SHP77 treated with DMSO at 0.1 percent for 48 hours (cell line): ENCODE results near the gene FMO3.

ENCODE experiments used
- DNase-seq: peaks from one replicate; lab custom pipeline; 2025; lab: John Stamatoyannopoulos, UW

The FMO3 gene

DNA sequence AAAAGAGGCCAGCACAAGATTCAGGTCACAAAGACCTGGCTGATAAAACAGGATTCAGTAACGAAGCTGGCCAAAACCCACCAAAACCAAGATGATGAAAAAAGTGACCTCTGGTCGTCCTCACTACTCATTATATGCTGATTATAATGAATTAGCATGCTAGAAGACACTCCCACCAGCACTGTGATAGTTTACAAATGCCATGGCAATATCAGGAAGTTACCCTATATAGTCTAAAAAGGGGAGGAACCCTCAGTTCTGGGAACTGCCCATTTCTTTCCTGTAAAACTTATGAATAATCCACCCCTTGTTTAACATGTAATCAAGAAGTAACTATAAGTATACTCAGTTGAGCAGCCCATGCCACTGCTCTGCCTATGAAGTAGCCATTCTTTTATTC, 68.4 kb downstream of the FMO3 start:
- DNase-seq: no peak

DNA sequence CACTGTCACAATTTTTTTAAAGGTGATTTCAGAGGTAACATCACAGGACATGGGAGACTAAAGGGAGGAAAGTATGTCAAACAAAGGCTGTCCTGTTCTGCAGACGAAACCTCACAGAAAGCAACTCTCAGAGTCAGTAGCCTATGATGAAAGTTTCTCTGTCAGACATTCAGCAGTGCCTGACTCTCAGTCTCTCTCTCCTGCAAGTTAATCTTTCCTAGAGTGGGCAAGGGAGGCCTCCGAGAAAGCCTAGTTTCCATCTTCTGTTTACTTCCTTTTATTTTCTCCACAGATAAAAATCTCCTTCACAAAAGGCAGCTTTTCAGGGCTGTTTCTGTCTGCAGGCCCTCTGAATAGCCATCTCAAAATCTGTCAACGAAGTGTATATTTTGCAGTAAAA, 69.5 kb downstream of the FMO3 start:
- DNase-seq: no peak

DNA sequence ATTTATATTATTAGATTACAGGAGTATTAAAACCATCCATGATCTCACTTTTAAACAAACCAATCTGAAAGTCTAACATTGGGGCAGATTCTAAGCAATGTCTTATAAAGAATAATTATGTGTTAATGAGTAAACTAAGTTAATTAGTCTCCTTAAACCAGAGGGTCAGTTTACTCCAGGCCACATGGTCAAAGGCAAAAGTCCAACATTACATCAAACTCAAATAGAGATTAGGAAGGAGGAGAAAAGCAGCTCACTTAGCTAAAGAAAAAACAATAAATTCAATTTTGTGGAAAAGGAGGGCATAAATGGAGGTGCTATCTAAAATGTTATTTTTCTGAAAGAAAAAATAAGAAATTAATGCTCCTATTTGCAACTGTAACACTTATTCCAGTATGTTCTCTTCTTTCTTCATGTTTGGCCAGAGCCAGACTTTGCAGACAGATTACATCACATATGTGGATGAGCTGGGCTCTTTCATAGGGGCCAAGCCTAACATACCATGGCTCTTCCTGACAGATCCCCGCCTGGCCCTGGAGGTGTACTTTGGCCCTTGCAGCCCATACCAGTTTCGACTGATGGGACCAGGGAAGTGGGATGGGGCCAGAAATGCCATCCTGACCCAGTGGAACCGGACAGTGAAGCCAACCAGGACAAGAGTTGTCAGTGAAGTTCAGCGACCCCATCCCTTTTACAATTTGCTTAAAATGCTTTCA, 70.1 kb downstream of the FMO3 start:
- DNase-seq: no peak

DNA sequence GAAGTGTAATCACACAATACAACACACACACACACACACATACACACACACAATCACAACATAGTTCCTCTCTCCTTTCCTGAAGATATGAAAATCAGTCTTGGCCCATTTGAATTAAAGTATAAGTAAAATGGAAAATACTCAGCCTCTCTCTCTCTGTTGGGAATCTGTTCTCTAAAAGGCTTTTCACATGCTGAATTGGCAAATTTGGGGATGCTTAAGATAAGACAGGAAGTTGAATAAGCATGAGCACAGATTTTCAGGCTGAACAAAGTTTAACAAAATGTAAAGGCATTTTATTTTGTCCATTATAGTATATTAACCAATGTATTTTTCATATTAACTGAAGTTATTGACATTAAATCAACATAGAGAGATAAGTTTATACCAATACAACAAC, 70.7 kb downstream of the FMO3 start:
- DNase-seq: no peak

DNA sequence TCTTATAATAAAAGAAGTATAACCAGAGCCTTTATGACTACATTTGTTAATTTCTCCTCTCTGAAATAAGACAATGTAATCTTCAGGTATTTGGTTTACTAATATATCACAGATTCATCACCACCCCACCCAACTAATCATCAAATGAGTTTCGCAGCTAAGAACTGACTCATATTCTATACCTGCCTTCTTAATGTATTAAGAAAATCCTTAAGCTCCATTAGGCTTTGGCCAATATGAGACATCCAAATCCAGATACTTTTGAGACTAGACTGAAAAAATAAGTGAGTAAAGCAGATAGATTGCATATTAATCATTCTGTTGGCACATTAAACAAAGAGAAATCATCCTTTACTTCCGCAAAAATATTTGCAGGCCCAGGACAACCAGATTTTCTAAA, 75.7 kb downstream of the FMO3 start:
- no peak for DNase-seq
